H7 (cell line): ENCODE measurements around the gene PHLDB3. TPM values are rescaled to one million over a fixed set of nuclear protein-coding genes. Genes with fewer than 3 reads are reported as not detected.

Source experiments
- total RNA-seq: library from RNA; depleted of rRNA; stranded (reverse); fragments of >200 nt; shearing (Covaris generic); gene quantifications from 2 replicates; pipeline ENCODE4 v1.2.3, GENCODE V29; 2014; rRNA removed

PHLDB3 gene
- total RNA-seq, 1 experiment from 2014 or later, result 3.5 TPM

Other genes starting within 250 kb of the PHLDB3 start
- gene PSG9, start 235.2 kb downstream of the PHLDB3 start, total RNA-seq, result not detected in 2 replicates
- 2.0 and 2.7 TPM in 2 replicates for gene CD177, start 151.1 kb downstream of the PHLDB3 start, total RNA-seq
- gene TEX101, start 89.9 kb downstream of the PHLDB3 start, total RNA-seq, result not detected in 2 replicates
- gene LYPD3, start 39.1 kb downstream of the PHLDB3 start, total RNA-seq, result 0.11 TPM in 1 of 2 replicates, not detected in the other
- gene ETHE1, start 22.5 kb upstream of the PHLDB3 start, total RNA-seq, result 15.0 and 17.0 TPM in 2 replicates
- not detected in 2 replicates for gene ZNF575, start 28.4 kb upstream of the PHLDB3 start, total RNA-seq
- gene XRCC1, start 70.8 kb upstream of the PHLDB3 start, total RNA-seq, result 44.9 and 58.8 TPM in 2 replicates
- 4.9 and 6.2 TPM in 2 replicates for gene PINLYP, start 71.1 kb upstream of the PHLDB3 start, total RNA-seq
- 11.2 and 16.5 TPM in 2 replicates for gene IRGQ, start 91.4 kb upstream of the PHLDB3 start, total RNA-seq
- 12.3 and 18.6 TPM in 2 replicates for gene ZNF576, start 91.8 kb upstream of the PHLDB3 start, total RNA-seq
- gene SRRM5, start 107.3 kb upstream of the PHLDB3 start, total RNA-seq, result 0.21 and 0.26 TPM in 2 replicates
- gene ZNF428, start 114.9 kb upstream of the PHLDB3 start, total RNA-seq, result 59.0 and 70.5 TPM in 2 replicates
- gene CADM4, start 135.1 kb upstream of the PHLDB3 start, total RNA-seq, result 9.9 and 12.3 TPM in 2 replicates
- 16.9 and 31.0 TPM in 2 replicates for gene PLAUR, start 165.4 kb upstream of the PHLDB3 start, total RNA-seq
- not detected in 2 replicates for gene IRGC, start 211.3 kb upstream of the PHLDB3 start, total RNA-seq